Measurements from ENCODE around the gene SCRT2.
"Not testable (repeated sequence)": the region's sequence is repeated elsewhere in the genome, so short reads cannot be mapped to it uniquely, and the experiment has no call there.

The SCRT2 gene

GRCh38 chr20:645318-646106 is 30.1 kb downstream of the SCRT2 start:
- peak; percentile 96 for TF ChIP-seq CTCF (IDR thresholded peaks at IDR 0.05; ENCODE audit: control insufficient read depth, insufficient read depth, low read depth, low read length, missing control alignments)
- DNase-seq (ENCODE audit: low read depth) = no peak
- no peak overlapping the region for H3K4me3 ChIP-seq (ENCODE audit: control insufficient read depth, low read depth, low read length)

GRCh38 chr20:644692-645317 is 30.8 kb downstream of the SCRT2 start:
- no peak for TF ChIP-seq CTCF (IDR thresholded peaks at IDR 0.05; ENCODE audit: control insufficient read depth, insufficient read depth, low read depth, low read length, missing control alignments)
- DNase-seq (ENCODE audit: low read depth) = no peak

GRCh38 chr20:642398-643174 is 33.0 kb downstream of the SCRT2 start:
- H3K4me3 ChIP-seq (ENCODE audit: control insufficient read depth, low read depth, low read length) = no peak overlapping the region; the same call in 1 of the 2 replicates
- no peak for DNase-seq (ENCODE audit: low read depth)
- TF ChIP-seq CTCF (IDR thresholded peaks at IDR 0.05; ENCODE audit: control insufficient read depth, insufficient read depth, low read depth, low read length, missing control alignments) = no peak

More at GRCh38 chr20:644692-645317, 30.8 kb downstream of the SCRT2 start:
- H3K4me3 ChIP-seq (ENCODE audit: control insufficient read depth, low read depth, low read length) = no peak overlapping the region

GRCh38 chr20:642013-642397 is 33.6 kb downstream of the SCRT2 start:
- H3K4me3 ChIP-seq (ENCODE audit: control insufficient read depth, low read depth, low read length); DNase-seq (ENCODE audit: low read depth): not testable (repeated sequence)

GRCh38 chr20:641516-641875 is 34.1 kb downstream of the SCRT2 start:
- no peak for TF ChIP-seq CTCF (IDR thresholded peaks at IDR 0.05; ENCODE audit: control insufficient read depth, insufficient read depth, low read depth, low read length, missing control alignments)
- no peak overlapping the region for H3K4me3 ChIP-seq (ENCODE audit: control insufficient read depth, low read depth, low read length)
- DNase-seq (ENCODE audit: low read depth) = no peak

- TF ChIP-seq CTCF (IDR thresholded peaks at IDR 0.05; ENCODE audit: control insufficient read depth, insufficient read depth, low read depth, low read length, missing control alignments) = no peak
- H3K4me3 ChIP-seq (ENCODE audit: control insufficient read depth, low read depth, low read length) = no peak overlapping the region
- no peak for DNase-seq (ENCODE audit: low read depth)
Observed at GRCh38 chr20:640674-641515, 34.7 kb downstream of the SCRT2 start.
